ENCODE data around the gene AMIGO2.

The AMIGO2 gene

DNA sequence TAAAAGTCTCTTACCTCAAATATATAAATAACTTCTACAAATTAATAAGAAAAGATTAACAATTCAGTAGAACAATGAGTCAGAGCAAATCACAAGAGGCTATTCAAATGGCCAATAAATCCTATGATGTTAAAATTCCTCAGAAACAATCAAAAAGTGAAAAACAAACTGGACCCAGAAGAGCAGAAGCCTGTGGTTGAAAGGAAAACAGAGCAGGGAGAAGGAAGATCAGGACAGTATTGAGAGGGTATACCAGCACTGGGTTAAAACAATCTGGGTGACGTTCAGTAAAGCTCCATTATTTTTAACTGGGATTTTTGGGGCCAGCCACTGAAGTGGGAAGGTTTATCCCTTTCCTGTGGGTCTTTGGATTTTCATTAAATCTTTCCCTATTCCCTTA is 40.0 kb downstream of the AMIGO2 start:
- Histone ChIP-seq H2BK5ac (ENCODE audit: low read depth, low read length, poor library complexity) (no peak overlapping the region), H4K12ac (ENCODE audit: low read depth, low read length) (no peak overlapping the region), H3K27me3 (ENCODE audit: insufficient read depth, low read length) (no peaks in the 10 kb centered on the region), H3K4ac (ENCODE audit: low read depth, low read length) (no peak overlapping the region), H2AFZ (ENCODE audit: insufficient read depth, low read length, poor library complexity) (no peak overlapping the region), H3K79me2 (ENCODE audit: control insufficient read depth, insufficient read depth, low read length, poor library complexity) (no peaks in the 10 kb centered on the region), H3K14ac (ENCODE audit: low read length) (no peak overlapping the region), H3K4me2 (ENCODE audit: low read length) (no peak overlapping the region), H3K36me3 (ENCODE audit: control insufficient read depth in 1 of 2, insufficient read depth in 2 of 2, low read length in 2 of 2) (no peaks in the 10 kb centered on the region), H3K79me1 (ENCODE audit: low read length) (no peaks in the 10 kb centered on the region), H3K18ac (ENCODE audit: low read length) (no peak overlapping the region), H4K91ac (ENCODE audit: low read depth, low read length) (no peak overlapping the region), H4K8ac (ENCODE audit: low read depth, low read length) (no peak overlapping the region), H3K27ac (ENCODE audit: low read depth, low read length) (no peak overlapping the region), H3K9ac (ENCODE audit: low read length) (no peak overlapping the region), H2AK5ac (ENCODE audit: low read length) (no peak overlapping the region), H3K4me3 (ENCODE audit: low read depth, low read length) (no peak overlapping the region), H3K9me3 (ENCODE audit: insufficient read depth, low read depth, low read length) (no peaks in the 10 kb centered on the region), H3K4me1 (ENCODE audit: control insufficient read depth in 1 of 2, insufficient read depth in 2 of 2, low read length in 2 of 2) (no peaks in the 10 kb centered on the region), H2BK120ac (ENCODE audit: insufficient read depth, low read length, poor library complexity) (no peak overlapping the region), H3K23ac (ENCODE audit: low read length) (no peak overlapping the region), H2BK12ac (ENCODE audit: low read length) (no peak overlapping the region)
- DNase-seq, result no peak
- WGBS (ENCODE audit: extremely low coverage, insufficient coverage, insufficient read length), result no CpG with 5 or more reads among the region's 1 CpG

DNA sequence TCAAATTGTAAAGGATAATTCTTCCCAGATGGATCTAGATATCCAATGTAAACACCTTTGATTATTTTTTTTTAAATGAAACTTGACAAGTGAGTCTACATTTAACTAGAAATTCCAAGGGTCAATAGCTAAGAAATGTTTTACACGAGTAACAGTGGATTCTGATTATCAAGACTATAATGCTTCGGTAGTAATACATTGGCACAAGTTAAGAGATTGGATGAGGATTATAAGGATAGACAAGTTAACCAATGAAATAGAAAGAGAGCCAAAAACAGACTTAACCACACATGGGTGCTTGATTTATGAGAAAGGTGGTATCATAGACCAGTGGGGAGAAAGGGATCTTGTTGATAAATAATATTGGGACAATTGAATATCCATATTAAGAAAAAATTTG is 40.7 kb downstream of the AMIGO2 start:
- Histone ChIP-seq H2AK5ac (ENCODE audit: low read length) (no peak overlapping the region), H3K4me3 (ENCODE audit: low read depth, low read length) (no peak overlapping the region), H3K14ac (ENCODE audit: low read length) (no peak overlapping the region), H2BK5ac (ENCODE audit: low read depth, low read length, poor library complexity) (no peak overlapping the region), H3K27me3 (ENCODE audit: insufficient read depth, low read length) (no peaks in the 10 kb centered on the region), H3K9ac (ENCODE audit: low read length) (no peak overlapping the region), H4K91ac (ENCODE audit: low read depth, low read length) (no peak overlapping the region), H3K27ac (ENCODE audit: low read depth, low read length) (no peak overlapping the region), H3K36me3 (ENCODE audit: control insufficient read depth in 1 of 2, insufficient read depth in 2 of 2, low read length in 2 of 2) (no peaks in the 10 kb centered on the region), H3K4me1 (ENCODE audit: control insufficient read depth in 1 of 2, insufficient read depth in 2 of 2, low read length in 2 of 2) (peaks cover 0 to 2% of the 10 kb centered on the region in 2 experiments), H3K4me2 (ENCODE audit: low read length) (no peak overlapping the region), H2BK12ac (ENCODE audit: low read length) (no peak overlapping the region), H4K12ac (ENCODE audit: low read depth, low read length) (no peak overlapping the region), H3K18ac (ENCODE audit: low read length) (no peak overlapping the region), H3K23ac (ENCODE audit: low read length) (no peak overlapping the region), H2BK120ac (ENCODE audit: insufficient read depth, low read length, poor library complexity) (no peak overlapping the region), H4K8ac (ENCODE audit: low read depth, low read length) (no peak overlapping the region), H2AFZ (ENCODE audit: insufficient read depth, low read length, poor library complexity) (no peak overlapping the region), H3K79me2 (ENCODE audit: control insufficient read depth, insufficient read depth, low read length, poor library complexity) (no peaks in the 10 kb centered on the region), H3K4ac (ENCODE audit: low read depth, low read length) (no peak overlapping the region), H3K9me3 (ENCODE audit: insufficient read depth, low read depth, low read length) (no peaks in the 10 kb centered on the region), H3K79me1 (ENCODE audit: low read length) (no peaks in the 10 kb centered on the region)
- DNase-seq, result no peak
- WGBS (ENCODE audit: extremely low coverage, insufficient coverage, insufficient read length), result no CpG with 5 or more reads among the region's 2 CpGs

DNA sequence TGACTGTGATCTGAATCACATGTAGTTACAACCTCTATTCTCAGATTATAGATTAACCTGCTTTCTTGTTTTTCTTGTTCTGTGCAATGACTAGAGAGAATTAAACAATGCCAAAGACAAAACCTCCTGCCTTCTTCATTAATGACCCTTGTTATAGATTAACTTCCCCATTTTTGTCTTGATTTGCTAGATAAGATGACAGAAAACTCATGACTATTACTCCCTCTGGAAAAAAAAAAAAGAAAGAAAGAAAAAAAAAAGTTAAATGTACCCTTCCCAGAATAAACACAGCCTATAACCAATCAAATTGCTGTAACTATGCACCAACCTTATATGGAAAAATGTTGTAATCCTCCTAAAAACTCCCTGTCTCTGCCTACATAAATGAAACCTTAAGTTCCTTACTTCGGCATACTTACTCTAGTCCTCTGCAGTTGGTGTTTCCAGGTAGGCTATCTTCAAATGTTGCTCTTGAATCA is 41.5 kb downstream of the AMIGO2 start:
- H2AFZ ChIP-seq (ENCODE audit: insufficient read depth, low read length, poor library complexity), result no peak overlapping the region
- no peaks in the 10 kb centered on the region for H3K36me3 ChIP-seq (ENCODE audit: control insufficient read depth in 1 of 2, insufficient read depth in 2 of 2, low read length in 2 of 2)
- H3K4ac ChIP-seq (ENCODE audit: low read depth, low read length), result no peak overlapping the region
- H4K8ac ChIP-seq (ENCODE audit: low read depth, low read length), result no peak overlapping the region
- H2BK5ac ChIP-seq (ENCODE audit: low read depth, low read length, poor library complexity), result no peak overlapping the region
- no peaks in the 10 kb centered on the region for H3K27me3 ChIP-seq (ENCODE audit: insufficient read depth, low read length)
- no peak overlapping the region for H3K18ac ChIP-seq (ENCODE audit: low read length)
- no peak overlapping the region for H3K14ac ChIP-seq (ENCODE audit: low read length)
- DNase-seq, result peak in 1 of 2 donors; percentile 76
- no peak overlapping the region for H3K23ac ChIP-seq (ENCODE audit: low read length)
- no peak overlapping the region for H3K27ac ChIP-seq (ENCODE audit: low read depth, low read length)
- no peak overlapping the region for H3K4me2 ChIP-seq (ENCODE audit: low read length)
- no peak overlapping the region for H2AK5ac ChIP-seq (ENCODE audit: low read length)
- H3K4me1 ChIP-seq (ENCODE audit: control insufficient read depth in 1 of 2, insufficient read depth in 2 of 2, low read length in 2 of 2), result peaks cover 0 to 2% of the 10 kb centered on the region in 2 experiments
- no peak overlapping the region for H4K12ac ChIP-seq (ENCODE audit: low read depth, low read length)
- no peak overlapping the region for H3K4me3 ChIP-seq (ENCODE audit: low read depth, low read length)
- no peaks in the 10 kb centered on the region for H3K79me2 ChIP-seq (ENCODE audit: control insufficient read depth, insufficient read depth, low read length, poor library complexity)
- H3K9ac ChIP-seq (ENCODE audit: low read length), result no peak overlapping the region
- H2BK120ac ChIP-seq (ENCODE audit: insufficient read depth, low read length, poor library complexity), result no peak overlapping the region
- no peak overlapping the region for H4K91ac ChIP-seq (ENCODE audit: low read depth, low read length)
- H3K9me3 ChIP-seq (ENCODE audit: insufficient read depth, low read depth, low read length), result no peaks in the 10 kb centered on the region
- no peak overlapping the region for H2BK12ac ChIP-seq (ENCODE audit: low read length)
- H3K79me1 ChIP-seq (ENCODE audit: low read length), result no peaks in the 10 kb centered on the region
- WGBS (ENCODE audit: extremely low coverage, insufficient coverage, insufficient read length), result no CpG with 5 or more reads among the region's 1 CpG

DNA sequence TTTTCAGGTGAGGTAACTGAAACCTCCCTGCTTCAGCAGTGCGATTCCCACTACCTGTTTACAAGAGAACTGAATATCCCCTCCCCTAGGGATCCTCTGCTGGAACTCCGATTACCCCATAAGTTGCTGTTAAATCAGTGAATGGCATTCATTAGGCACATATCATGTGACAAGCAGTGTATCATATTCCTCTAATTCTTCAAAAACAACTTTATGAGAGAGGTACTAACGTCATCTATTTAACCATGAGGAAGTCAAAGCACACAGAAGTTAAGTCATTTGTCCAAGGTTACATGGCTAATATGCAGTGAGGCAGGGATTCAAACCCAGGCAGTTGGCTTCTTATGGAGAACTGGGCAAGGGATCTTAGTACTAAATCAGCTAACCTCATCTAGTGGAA is 44.3 kb downstream of the AMIGO2 start:
- H3K79me1 ChIP-seq (ENCODE audit: low read length), result no peaks in the 10 kb centered on the region
- H3K27ac ChIP-seq (ENCODE audit: low read depth, low read length), result no peak overlapping the region
- H2BK5ac ChIP-seq (ENCODE audit: low read depth, low read length, poor library complexity), result no peak overlapping the region
- no peak overlapping the region for H2BK12ac ChIP-seq (ENCODE audit: low read length)
- H3K14ac ChIP-seq (ENCODE audit: low read length), result no peak overlapping the region
- no peaks in the 10 kb centered on the region for H3K9me3 ChIP-seq (ENCODE audit: insufficient read depth, low read depth, low read length)
- H3K4me1 ChIP-seq (ENCODE audit: control insufficient read depth in 1 of 2, insufficient read depth in 2 of 2, low read length in 2 of 2), result peaks cover 0 to 2% of the 10 kb centered on the region in 2 experiments
- H3K79me2 ChIP-seq (ENCODE audit: control insufficient read depth, insufficient read depth, low read length, poor library complexity), result no peaks in the 10 kb centered on the region
- H4K91ac ChIP-seq (ENCODE audit: low read depth, low read length), result no peak overlapping the region
- H3K4ac ChIP-seq (ENCODE audit: low read depth, low read length), result no peak overlapping the region
- H2AFZ ChIP-seq (ENCODE audit: insufficient read depth, low read length, poor library complexity), result no peak overlapping the region
- peak in 1 of 2 donors; percentile 26 for DNase-seq
- no peak overlapping the region for H3K9ac ChIP-seq (ENCODE audit: low read length)
- no peak overlapping the region for H3K4me3 ChIP-seq (ENCODE audit: low read depth, low read length)
- no peak overlapping the region for H2AK5ac ChIP-seq (ENCODE audit: low read length)
- H2BK120ac ChIP-seq (ENCODE audit: insufficient read depth, low read length, poor library complexity), result no peak overlapping the region
- no peaks in the 10 kb centered on the region for H3K36me3 ChIP-seq (ENCODE audit: control insufficient read depth in 1 of 2, insufficient read depth in 2 of 2, low read length in 2 of 2)
- H4K12ac ChIP-seq (ENCODE audit: low read depth, low read length), result no peak overlapping the region
- H3K18ac ChIP-seq (ENCODE audit: low read length), result no peak overlapping the region
- no CpG with 5 or more reads among the region's 3 CpGs for WGBS (ENCODE audit: extremely low coverage, insufficient coverage, insufficient read length)
- no peaks in the 10 kb centered on the region for H3K27me3 ChIP-seq (ENCODE audit: insufficient read depth, low read length)
- no peak overlapping the region for H3K23ac ChIP-seq (ENCODE audit: low read length)
- no peak overlapping the region for H4K8ac ChIP-seq (ENCODE audit: low read depth, low read length)
- no peak overlapping the region for H3K4me2 ChIP-seq (ENCODE audit: low read length)

Data from trophoblast cell (in vitro differentiated cells and primary cell).